22Rv1 (cell line): ENCODE data around the gene TBX3.
"Not testable (repeated sequence)": the region's sequence is repeated elsewhere in the genome, so short reads cannot be mapped to it uniquely, and the experiment has no call there.

ENCODE experiments used
- H3K27ac ChIP-seq: fragments of 450-650 bp; 2 replicates; pipeline ENCODE4 v1.5.1; 2017
- CTCF ChIP-seq: fragments of 450-650 bp; IDR thresholded peaks from 2 replicates; pipeline ENCODE4 v1.5.1; 2017; ENCODE audit warnings: mild to moderate bottlenecking
- ZFX ChIP-seq: fragments of 450-650 bp; IDR thresholded peaks from 2 replicates; pipeline ENCODE4 v1.6.1; 2017; ENCODE audit warnings: antibody characterized with exemption, borderline replicate concordance

Gene TBX3

GRCh38 chr12:114684098-114684869 lies at the start of gene TBX3:
Gene TBX3 (minus strand): TSS chr12:114684175. CDS start chr12:114683200, 975 bp downstream.
- TF ChIP-seq CTCF (peak; percentile 87), ZFX (no peak)
- peak within 1 kb of the TSS; percentile 99 for H3K27ac ChIP-seq

GRCh38 chr12:114732426-114733030 lies 48.6 kb upstream of the TBX3 start:
- TF ChIP-seq CTCF (no peak), ZFX (no peak)
- H3K27ac ChIP-seq: no peak overlapping the region

- H3K27ac ChIP-seq: no peak overlapping the region
- TF ChIP-seq ZFX: no peak
- TF ChIP-seq CTCF: no peak
Measured at GRCh38 chr12:114729731-114730130, 45.8 kb upstream of the TBX3 start.

GRCh38 chr12:114726092-114726710 lies 42.2 kb upstream of the TBX3 start:
- TF ChIP-seq ZFX (no peak), CTCF (no peak)
- H3K27ac ChIP-seq: no peak overlapping the region

- not testable (repeated sequence) for H3K27ac ChIP-seq
Measured at GRCh38 chr12:114722176-114722575, 38.2 kb upstream of the TBX3 start.

- H3K27ac ChIP-seq: no peak overlapping the region
- TF ChIP-seq CTCF (no peak), ZFX (no peak)
Measured at GRCh38 chr12:114721266-114721665, 37.3 kb upstream of the TBX3 start.

- no peak overlapping the region for H3K27ac ChIP-seq
- no peak for TF ChIP-seq ZFX
- no peak for TF ChIP-seq CTCF
Measured at GRCh38 chr12:114713466-114714215, 29.7 kb upstream of the TBX3 start.
